ENCODE data around the gene CHN2. TPM values are rescaled to one million over a fixed set of nuclear protein-coding genes. Genes with fewer than 3 reads are reported as not detected.

CHN2 gene
- total RNA-seq, 6 donors from 2014 or later = 6.2 to 13.7 (median 11.2) TPM

- ATAC-seq (ENCODE audit: low FRiP score in 2 of 2) (no peak), DNase-seq (no peak)
- H3K4me3 ChIP-seq = no peak overlapping the region
- TF ChIP-seq, protein P1, sequence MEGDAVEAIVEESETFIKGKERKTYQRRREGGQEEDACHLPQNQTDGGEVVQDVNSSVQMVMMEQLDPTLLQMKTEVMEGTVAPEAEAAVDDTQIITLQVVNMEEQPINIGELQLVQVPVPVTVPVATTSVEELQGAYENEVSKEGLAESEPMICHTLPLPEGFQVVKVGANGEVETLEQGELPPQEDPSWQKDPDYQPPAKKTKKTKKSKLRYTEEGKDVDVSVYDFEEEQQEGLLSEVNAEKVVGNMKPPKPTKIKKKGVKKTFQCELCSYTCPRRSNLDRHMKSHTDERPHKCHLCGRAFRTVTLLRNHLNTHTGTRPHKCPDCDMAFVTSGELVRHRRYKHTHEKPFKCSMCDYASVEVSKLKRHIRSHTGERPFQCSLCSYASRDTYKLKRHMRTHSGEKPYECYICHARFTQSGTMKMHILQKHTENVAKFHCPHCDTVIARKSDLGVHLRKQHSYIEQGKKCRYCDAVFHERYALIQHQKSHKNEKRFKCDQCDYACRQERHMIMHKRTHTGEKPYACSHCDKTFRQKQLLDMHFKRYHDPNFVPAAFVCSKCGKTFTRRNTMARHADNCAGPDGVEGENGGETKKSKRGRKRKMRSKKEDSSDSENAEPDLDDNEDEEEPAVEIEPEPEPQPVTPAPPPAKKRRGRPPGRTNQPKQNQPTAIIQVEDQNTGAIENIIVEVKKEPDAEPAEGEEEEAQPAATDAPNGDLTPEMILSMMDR (IDR thresholded peaks at IDR 0.05) = no peak
- no peak for TF ChIP-seq EP300 (IDR thresholded peaks at IDR 0.05)
- TF ChIP-seq POLR2AphosphoS5 (IDR thresholded peaks at IDR 0.05) = no peak
- no peak for TF ChIP-seq POLR2A (IDR thresholded peaks at IDR 0.05)
- H3K9me3 ChIP-seq = no peaks in the 10 kb centered on the region
- 86 to 99% methylated on average over 4 of the region's 4 CpGs for WGBS, 2 donors
- H3K27ac ChIP-seq = no peak overlapping the region
- no peaks in the 10 kb centered on the region for H3K27me3 ChIP-seq
- no peaks in the 10 kb centered on the region for H3K36me3 ChIP-seq
- no peaks in the 10 kb centered on the region for H3K4me1 ChIP-seq
Measured at GRCh38 chr7:29386196-29386765, 191.7 kb downstream of the CHN2 start.

- H3K4me1 ChIP-seq = no peaks in the 10 kb centered on the region
- 73 to 95% methylated on average over 1 of the region's 1 CpG for WGBS, 2 donors
- H3K27ac ChIP-seq = no peak overlapping the region
- H3K36me3 ChIP-seq = no peaks in the 10 kb centered on the region
- TF ChIP-seq POLR2A (IDR thresholded peaks at IDR 0.05) (no peak), EP300 (IDR thresholded peaks at IDR 0.05) (no peak), POLR2AphosphoS5 (IDR thresholded peaks at IDR 0.05) (no peak)
- TF ChIP-seq, protein P1 (IDR thresholded peaks at IDR 0.05) = no peak
- no peak for DNase-seq
- no peaks in the 10 kb centered on the region for H3K27me3 ChIP-seq
- no peak for ATAC-seq (ENCODE audit: low FRiP score in 2 of 2)
- no peak overlapping the region for H3K4me3 ChIP-seq
- H3K9me3 ChIP-seq = no peaks in the 10 kb centered on the region
Measured at GRCh38 chr7:29391262-29391661, 196.7 kb downstream of the CHN2 start.

GRCh38 chr7:29394321-29394720 lies 199.7 kb downstream of the CHN2 start:
- DNase-seq (no peak), ATAC-seq (ENCODE audit: low FRiP score in 2 of 2) (no peak)

GRCh38 chr7:29396563-29396962 lies 202.0 kb downstream of the CHN2 start:
- no peaks in the 10 kb centered on the region for H3K4me1 ChIP-seq
- ATAC-seq (ENCODE audit: low FRiP score in 2 of 2) = peak in 1 of 2 donors; percentile 31

More at GRCh38 chr7:29394321-29394720, 199.7 kb downstream of the CHN2 start:
- no peak overlapping the region for H3K4me3 ChIP-seq
- no peaks in the 10 kb centered on the region for H3K9me3 ChIP-seq
- TF ChIP-seq, protein P1 (IDR thresholded peaks at IDR 0.05) = no peak
- TF ChIP-seq POLR2AphosphoS5 (IDR thresholded peaks at IDR 0.05) = no peak
- no peak for TF ChIP-seq POLR2A (IDR thresholded peaks at IDR 0.05)
- TF ChIP-seq EP300 (IDR thresholded peaks at IDR 0.05) = no peak
- no peaks in the 10 kb centered on the region for H3K36me3 ChIP-seq
- no peak overlapping the region for H3K27ac ChIP-seq
- WGBS, 2 donors = 68 to 81% methylated on average over 7 of the region's 7 CpGs
- no peaks in the 10 kb centered on the region for H3K27me3 ChIP-seq
- no peaks in the 10 kb centered on the region for H3K4me1 ChIP-seq

More at GRCh38 chr7:29396563-29396962, 202.0 kb downstream of the CHN2 start:
- Histone ChIP-seq H3K36me3 (no peaks in the 10 kb centered on the region), H3K9me3 (no peaks in the 10 kb centered on the region), H3K27me3 (no peaks in the 10 kb centered on the region), H3K4me3 (no peak overlapping the region), H3K27ac (no peak overlapping the region)
- no peak for DNase-seq
- 94 to 96% methylated on average over 6 to 7 of the region's 7 CpGs for WGBS, 2 donors
- TF ChIP-seq POLR2AphosphoS5 (IDR thresholded peaks at IDR 0.05) (no peak), EP300 (IDR thresholded peaks at IDR 0.05) (no peak), POLR2A (IDR thresholded peaks at IDR 0.05) (no peak)
- TF ChIP-seq, protein P1 (IDR thresholded peaks at IDR 0.05) = no peak

All from upper lobe of left lung (tissue), 6 donors.